HepG2 (cell line): ENCODE data around the gene CSH1.

Source experiments
- CTCF ChIP-seq: sonication (generic); formaldehyde crosslinking; IDR thresholded peaks from 2 replicates; pipeline ENCODE4 v1.5.0; 2020; ENCODE audit warnings: mild to moderate bottlenecking, missing genetic modification reagents, moderate library complexity
- HMGXB3 ChIP-seq: sonication (generic); formaldehyde crosslinking; IDR thresholded peaks from 2 replicates; pipeline ENCODE4 v1.4.0; 2020; ENCODE audit warnings: missing genetic modification reagents, borderline replicate concordance
- HMGXB4 ChIP-seq, 2 experiments: sonication (generic) in 1 of 2; formaldehyde crosslinking in 1 of 2; IDR thresholded peaks; 2 replicates each; pipeline versions ENCODE4 v1.4.0 to v1.6.1; 2018 to 2020; ENCODE audit warnings: missing genetic modification reagents in 2 of 2, borderline replicate concordance in 1 of 2, low read depth in 1 of 2, mild to moderate bottlenecking in 1 of 2, missing biosample characterization in 1 of 2
- MTA3 ChIP-seq: sonication (generic); formaldehyde crosslinking; IDR thresholded peaks from 2 replicates; pipeline ENCODE4 v1.4.0; 2020; ENCODE audit warnings: missing genetic modification reagents
- MYC ChIP-seq: sonication (generic); formaldehyde crosslinking; IDR thresholded peaks from 2 replicates; pipeline ENCODE4 v1.9.0; 2021; ENCODE audit warnings: missing genetic modification reagents, borderline replicate concordance
- POLR2A ChIP-seq, 2 experiments: IDR thresholded peaks; 2 replicates each; pipeline ENCODE4 v1.6.1; 2011; ENCODE audit warnings: low read depth in 2 of 2, low read length in 2 of 2, mild to moderate bottlenecking in 1 of 2, moderate library complexity in 1 of 2; ENCODE audit not compliant: insufficient read depth in 1 of 2
- RAD21 ChIP-seq: fragments of 450-650 bp; formaldehyde crosslinking; IDR thresholded peaks from 2 replicates; pipeline ENCODE4 v1.5.0; 2020; ENCODE audit warnings: mild to moderate bottlenecking
- ZNF138 ChIP-seq: sonication (generic); formaldehyde crosslinking; IDR thresholded peaks from 2 replicates; pipeline ENCODE4 v1.5.0; 2020; ENCODE audit warnings: mild to moderate bottlenecking, low read depth, missing genetic modification reagents
- ZNF263 ChIP-seq: sonication (generic); formaldehyde crosslinking; IDR thresholded peaks from 2 replicates; pipeline ENCODE4 v1.4.0; 2020; ENCODE audit warnings: missing genetic modification reagents
- ZNF343 ChIP-seq: sonication (generic); formaldehyde crosslinking; IDR thresholded peaks from 2 replicates; pipeline ENCODE4 v1.4.0; 2020; ENCODE audit warnings: mild to moderate bottlenecking, missing genetic modification reagents
- ZNF580 ChIP-seq: IDR thresholded peaks from 2 replicates; pipeline ENCODE4 v1.6.1; 2016; ENCODE audit warnings: low read depth, borderline replicate concordance
- ZNF629 ChIP-seq: sonication (generic); formaldehyde crosslinking; conservative IDR thresholded peaks from 2 replicates; pipeline ENCODE4 v1.5.0; 2020; ENCODE audit warnings: missing genetic modification reagents
- ZNF644 ChIP-seq: IDR thresholded peaks from 2 replicates; pipeline ENCODE4 v1.6.1; 2016; ENCODE audit warnings: low read depth

- no peak for TF ChIP-seq ZNF580 (CRISPR knock-in tag)
- TF ChIP-seq ZNF644 (CRISPR knock-in tag): no peak
- TF ChIP-seq ZNF138 (CRISPR knock-in tag): no peak
- no peak for TF ChIP-seq ZNF263 (CRISPR knock-in tag)
- no peak for TF ChIP-seq MTA3
- no peak for TF ChIP-seq CTCF (CRISPR knock-in tag)
- no peak for TF ChIP-seq RAD21
- TF ChIP-seq HMGXB3 (CRISPR knock-in tag): no peak
- no peak for TF ChIP-seq MYC (CRISPR knock-in tag)
- TF ChIP-seq POLR2A (IDR thresholded peaks at IDR 0.05; ENCODE audit: insufficient read depth in 1 of 2, low read depth in 2 of 2, low read length in 2 of 2): no peak
- no peak for TF ChIP-seq ZNF343 (CRISPR knock-in tag)
- TF ChIP-seq HMGXB4 (CRISPR knock-in tag; IDR thresholded peaks at IDR 0.05; ENCODE audit: borderline replicate concordance in 1 of 2, low read depth in 1 of 2): no peak
- TF ChIP-seq ZNF629 (CRISPR knock-in tag): no peak
These were observed 43.5 kb upstream of the CSH1 start for GRCh38 chr17:63939884-63940283.
